Activated naive CD8-positive, alpha-beta T cell treated with anti-CD3 and anti-CD28 coated beads, Interleukin-2, amount 50 U/mL, for 24 hours (primary cell): Measurements from ENCODE around the gene STAM2.
"Not testable (repeated sequence)": the region's sequence is repeated elsewhere in the genome, so short reads cannot be mapped to it uniquely, and the experiment has no call there.

Experiments
- ATAC-seq: fragments of 150-1000 bp; cut with Tn5 transposase; one replicate; pipeline ENCODE4 v1.10.0; 2021
- DNase-seq: peaks from one replicate; pipeline ENCODE4 v3.0.0; 2021
- H3K27ac Mint-ChIP-seq: one replicate; pipeline ENCODE4 v1.8.0; 2021; ENCODE audit warnings: mild to moderate bottlenecking, mixed read lengths
- H3K27me3 Mint-ChIP-seq: one replicate; pipeline ENCODE4 v1.8.0; 2021; ENCODE audit warnings: mixed read lengths
- H3K36me3 Mint-ChIP-seq: one replicate; pipeline ENCODE4 v1.8.0; 2021; ENCODE audit warnings: low read depth, mixed read lengths
- H3K4me1 Mint-ChIP-seq: one replicate; pipeline ENCODE4 v1.8.0; 2021; ENCODE audit warnings: mixed read lengths
- H3K4me3 Mint-ChIP-seq: one replicate; pipeline ENCODE4 v1.8.0; 2021; ENCODE audit warnings: mild to moderate bottlenecking, moderate library complexity, mixed read lengths
- H3K9me3 Mint-ChIP-seq: one replicate; pipeline ENCODE4 v1.8.0; 2021; ENCODE audit warnings: mixed read lengths

The STAM2 gene

GRCh38 chr2:152183401-152184073, 8.0 kb upstream of the STAM2 start:
- no peaks in the 10 kb centered on the region for H3K36me3 Mint-ChIP-seq
- H3K27ac Mint-ChIP-seq = no peak overlapping the region
- DNase-seq = no peak
- peaks cover 5% of the 10 kb centered on the region for H3K9me3 Mint-ChIP-seq
- no peak overlapping the region for H3K4me3 Mint-ChIP-seq
- ATAC-seq = no peak
- H3K27me3 Mint-ChIP-seq = peaks cover 24% of the 10 kb centered on the region
- peaks cover 4% of the 10 kb centered on the region for H3K4me1 Mint-ChIP-seq

DNA sequence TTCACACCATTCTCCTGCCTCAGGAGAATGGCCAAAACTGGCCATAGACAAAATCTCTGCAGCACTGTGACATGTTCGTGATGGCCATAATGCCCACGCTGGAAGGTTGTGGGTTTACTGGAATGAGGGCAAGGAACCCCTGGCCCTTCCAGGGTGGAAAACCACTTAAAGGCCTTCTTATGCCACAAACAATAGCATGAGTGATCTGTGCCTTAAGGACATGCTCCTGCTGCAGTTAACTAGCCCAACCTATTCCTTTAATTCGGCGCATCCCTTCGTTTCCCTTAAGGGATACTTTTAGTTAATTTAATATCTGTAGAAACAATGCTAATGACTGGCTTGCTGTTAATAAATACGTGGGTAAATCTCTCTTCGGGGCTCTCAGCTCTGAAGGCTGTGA, 2.1 kb upstream of the STAM2 start:
- not testable (repeated sequence) for H3K9me3 Mint-ChIP-seq, H3K27ac Mint-ChIP-seq, H3K27me3 Mint-ChIP-seq, ATAC-seq, H3K4me3 Mint-ChIP-seq, DNase-seq, H3K36me3 Mint-ChIP-seq
- H3K4me1 Mint-ChIP-seq = peaks cover 24% of the 10 kb centered on the region

DNA sequence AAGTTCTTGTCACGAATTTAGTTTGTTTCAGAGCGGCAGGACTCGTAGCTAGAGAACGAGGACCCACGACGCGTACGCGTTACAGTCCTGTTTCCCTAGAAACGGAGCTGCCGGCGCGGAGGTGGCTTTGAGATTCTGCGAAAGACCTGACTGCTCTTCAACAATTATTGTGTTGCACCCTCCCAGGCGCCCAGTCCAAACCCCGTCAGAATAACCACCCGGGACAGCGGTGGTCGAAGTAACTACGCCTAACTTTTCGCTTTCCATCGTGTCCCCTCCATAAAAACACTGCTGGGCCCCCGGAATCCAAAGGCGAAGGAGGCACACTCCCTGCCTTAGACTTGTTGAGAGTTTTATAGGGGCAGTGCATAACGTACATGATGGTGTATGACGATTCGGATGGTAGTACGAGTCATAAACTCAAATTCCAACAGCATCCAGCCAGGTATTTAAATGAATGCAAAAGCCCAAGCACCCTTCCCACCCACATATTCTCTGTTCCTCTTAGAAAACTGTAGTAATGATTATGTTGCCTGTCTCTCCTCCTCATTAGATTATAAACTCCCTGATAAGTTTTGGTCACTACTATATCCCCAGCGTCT, 651 bp upstream of the STAM2 start:
- no peak for DNase-seq
- Mint-ChIP-seq H3K4me1 (peaks cover 34% of the 10 kb centered on the region), H3K4me3 (peak overlapping the region; percentile 94), H3K9me3 (no peaks in the 10 kb centered on the region), H3K36me3 (peaks cover 4% of the 10 kb centered on the region), H3K27me3 (peaks cover 2% of the 10 kb centered on the region), H3K27ac (peak overlapping the region; percentile 99)
- ATAC-seq = peak; percentile 40

DNA sequence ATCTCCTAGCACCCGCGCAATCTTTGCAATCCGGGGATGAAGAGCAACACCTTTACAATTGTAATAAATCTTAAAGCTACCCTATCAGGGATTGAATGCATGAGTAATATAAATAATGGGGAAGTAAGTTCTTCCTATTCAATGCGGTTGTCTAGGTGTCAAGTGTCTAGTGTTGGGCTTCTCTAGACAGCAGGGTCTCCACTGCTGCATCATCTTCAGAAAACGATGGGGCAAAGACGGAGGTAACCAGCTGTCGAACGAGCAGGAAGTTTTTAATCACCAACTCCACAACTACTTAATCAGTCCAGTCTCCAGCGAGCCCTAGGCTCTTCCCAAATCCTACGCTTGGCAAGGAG, 573 bp downstream of the STAM2 start:
- Mint-ChIP-seq H3K27me3 (no peaks in the 10 kb centered on the region), H3K4me1 (peaks cover 34% of the 10 kb centered on the region), H3K36me3 (peaks cover 4% of the 10 kb centered on the region), H3K27ac (peak overlapping the region; percentile 99), H3K4me3 (peak overlapping the region; percentile 94), H3K9me3 (no peaks in the 10 kb centered on the region)
- ATAC-seq (peak; percentile 9), DNase-seq (no peak)

GRCh38 chr2:152174574-152174973, 989 bp downstream of the STAM2 start:
- Mint-ChIP-seq H3K27me3 (no peaks in the 10 kb centered on the region), H3K27ac (peak overlapping the region; percentile 99), H3K36me3 (peaks cover 5% of the 10 kb centered on the region), H3K4me1 (peaks cover 35% of the 10 kb centered on the region), H3K4me3 (peak overlapping the region; percentile 94), H3K9me3 (no peaks in the 10 kb centered on the region)
- ATAC-seq (no peak), DNase-seq (no peak)

GRCh38 chr2:152173831-152174230, 1.7 kb downstream of the STAM2 start:
- no peaks in the 10 kb centered on the region for H3K27me3 Mint-ChIP-seq
- peaks cover 7% of the 10 kb centered on the region for H3K36me3 Mint-ChIP-seq
- H3K4me3 Mint-ChIP-seq = no peak overlapping the region
- no peak for DNase-seq
- H3K27ac Mint-ChIP-seq = no peak overlapping the region
- H3K4me1 Mint-ChIP-seq = peaks cover 40% of the 10 kb centered on the region
- no peak for ATAC-seq
- H3K9me3 Mint-ChIP-seq = no peaks in the 10 kb centered on the region

GRCh38 chr2:152172201-152172785, 3.3 kb downstream of the STAM2 start:
- peaks cover 52% of the 10 kb centered on the region for H3K4me1 Mint-ChIP-seq
- not testable (repeated sequence) for H3K4me3 Mint-ChIP-seq, H3K9me3 Mint-ChIP-seq, H3K36me3 Mint-ChIP-seq, ATAC-seq, H3K27me3 Mint-ChIP-seq, DNase-seq
- H3K27ac Mint-ChIP-seq = peak overlapping the region; percentile 21

DNA sequence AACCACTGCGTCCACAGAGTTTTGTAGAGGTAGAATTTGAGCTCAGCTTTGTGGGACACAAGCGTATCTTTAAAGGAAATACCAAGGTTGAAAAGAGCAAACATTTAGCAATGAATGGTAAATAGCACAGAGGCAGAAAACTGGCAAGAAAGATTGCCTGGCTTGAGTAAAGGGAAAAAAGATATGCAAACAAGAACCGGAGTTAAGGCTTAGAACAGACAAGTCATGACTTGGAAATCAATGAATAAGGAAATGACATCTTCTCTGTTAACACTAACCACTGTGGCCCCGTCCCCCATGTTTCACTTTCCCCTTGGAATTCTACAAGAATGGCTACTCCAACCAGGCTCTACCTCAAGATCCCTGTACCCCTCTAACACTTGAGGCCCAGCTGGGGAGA, 3.8 kb downstream of the STAM2 start:
- Mint-ChIP-seq H3K4me1 (peaks cover 57% of the 10 kb centered on the region), H3K4me3 (no peak overlapping the region), H3K36me3 (peaks cover 7% of the 10 kb centered on the region), H3K27me3 (no peaks in the 10 kb centered on the region), H3K27ac (no peak overlapping the region), H3K9me3 (no peaks in the 10 kb centered on the region)
- no peak for DNase-seq
- no peak for ATAC-seq

DNA sequence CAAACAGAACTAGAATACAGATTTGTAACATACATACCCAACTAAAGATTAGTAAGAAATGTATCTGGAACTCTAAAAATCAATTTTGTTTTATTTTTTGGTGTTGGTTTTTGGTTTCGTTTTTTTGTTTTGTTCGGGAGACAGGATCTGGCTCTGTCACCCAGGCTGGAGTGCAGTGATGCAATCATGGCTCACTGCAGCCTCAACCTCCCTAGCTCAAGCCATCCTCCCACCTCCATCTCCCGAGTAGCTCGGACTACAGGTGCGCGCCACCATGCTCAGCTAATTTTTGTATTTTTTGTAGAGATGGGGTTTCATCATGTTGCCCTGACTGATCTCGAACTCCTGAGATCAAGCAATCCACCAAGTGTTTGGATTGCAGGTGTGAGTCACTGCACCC, 6.4 kb downstream of the STAM2 start:
- not testable (repeated sequence) for H3K36me3 Mint-ChIP-seq, H3K9me3 Mint-ChIP-seq, ATAC-seq, DNase-seq, H3K27me3 Mint-ChIP-seq, H3K4me3 Mint-ChIP-seq, H3K27ac Mint-ChIP-seq
- H3K4me1 Mint-ChIP-seq = peaks cover 54% of the 10 kb centered on the region

DNA sequence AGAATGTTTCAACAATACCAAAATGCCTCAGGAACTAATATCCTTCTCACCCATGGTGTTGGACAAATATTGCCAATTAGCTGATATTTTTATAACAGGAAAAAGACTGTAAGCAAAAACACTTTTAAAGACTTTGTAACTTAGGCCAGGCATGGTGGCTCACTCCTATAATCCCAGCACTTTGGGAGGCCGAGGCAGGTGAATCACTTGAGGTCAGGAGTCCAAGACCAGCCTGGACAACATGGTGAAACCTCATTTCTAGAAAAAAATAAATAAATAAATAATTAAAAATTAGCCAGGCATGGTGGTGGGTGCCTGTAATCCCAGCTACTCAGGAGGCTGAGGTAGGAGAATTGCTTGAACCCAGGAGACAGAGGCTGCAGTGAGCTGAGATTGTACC, 8.1 kb downstream of the STAM2 start:
- ATAC-seq, H3K36me3 Mint-ChIP-seq: not testable (repeated sequence)
- H3K4me1 Mint-ChIP-seq = peaks cover 51% of the 10 kb centered on the region

GRCh38 chr2:152167065-152167464, 8.5 kb downstream of the STAM2 start:
- Mint-ChIP-seq H3K27ac (peak overlapping the region; percentile 54), H3K27me3 (no peaks in the 10 kb centered on the region), H3K4me1 (peaks cover 47% of the 10 kb centered on the region), H3K36me3 (peaks cover 3% of the 10 kb centered on the region), H3K9me3 (no peaks in the 10 kb centered on the region), H3K4me3 (peak overlapping the region; percentile 17)
- ATAC-seq (no peak), DNase-seq (no peak)

More for the DNA sequence above, 8.1 kb downstream of the STAM2 start:
- H3K27ac Mint-ChIP-seq, H3K27me3 Mint-ChIP-seq, H3K9me3 Mint-ChIP-seq, H3K4me3 Mint-ChIP-seq, DNase-seq: not testable (repeated sequence)

- H3K4me3 Mint-ChIP-seq = peak overlapping the region; percentile 17
- H3K36me3 Mint-ChIP-seq = peaks cover 3% of the 10 kb centered on the region
- no peaks in the 10 kb centered on the region for H3K27me3 Mint-ChIP-seq
- peak; percentile 52 for ATAC-seq
- DNase-seq = no peak
- H3K27ac Mint-ChIP-seq = no peak overlapping the region
- peaks cover 43% of the 10 kb centered on the region for H3K4me1 Mint-ChIP-seq
- no peaks in the 10 kb centered on the region for H3K9me3 Mint-ChIP-seq
These were observed 8.9 kb downstream of the STAM2 start for GRCh38 chr2:152166633-152167032.

DNA sequence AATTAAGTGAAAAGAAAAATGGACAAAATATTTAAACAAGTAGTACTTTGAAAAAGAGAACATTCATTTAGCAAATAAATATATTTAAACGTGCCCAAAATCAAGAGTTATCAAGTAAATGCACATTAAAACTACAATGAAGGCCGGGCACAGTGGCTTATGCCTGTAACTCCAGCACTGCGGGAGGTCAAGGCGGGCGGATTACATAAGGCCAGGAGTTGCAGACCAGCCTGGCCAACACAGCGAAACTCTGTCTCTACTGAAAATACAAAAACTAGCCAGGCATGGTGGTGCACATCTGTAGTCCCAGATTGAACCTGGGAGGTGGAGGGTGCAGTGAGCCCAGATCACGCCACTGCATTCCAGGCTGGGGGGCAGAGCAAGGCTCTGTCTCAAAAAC, 9.8 kb downstream of the STAM2 start:
- ATAC-seq (no peak), DNase-seq (no peak)
- no peak overlapping the region for H3K27ac Mint-ChIP-seq
- H3K4me1 Mint-ChIP-seq = peaks cover 40% of the 10 kb centered on the region
- no peaks in the 10 kb centered on the region for H3K27me3 Mint-ChIP-seq
- H3K9me3 Mint-ChIP-seq = no peaks in the 10 kb centered on the region
- H3K36me3 Mint-ChIP-seq = peaks cover 6% of the 10 kb centered on the region
- H3K4me3 Mint-ChIP-seq = peak overlapping the region; percentile 8

GRCh38 chr2:152165306-152165705, 10.3 kb downstream of the STAM2 start:
- H3K27ac Mint-ChIP-seq = no peak overlapping the region
- no peak for DNase-seq
- H3K4me3 Mint-ChIP-seq = no peak overlapping the region
- no peaks in the 10 kb centered on the region for H3K27me3 Mint-ChIP-seq
- H3K9me3 Mint-ChIP-seq = no peaks in the 10 kb centered on the region
- H3K4me1 Mint-ChIP-seq = peaks cover 40% of the 10 kb centered on the region
- ATAC-seq = no peak
- H3K36me3 Mint-ChIP-seq = peaks cover 6% of the 10 kb centered on the region

GRCh38 chr2:152163669-152164068, 11.9 kb downstream of the STAM2 start:
- peaks cover 36% of the 10 kb centered on the region for H3K4me1 Mint-ChIP-seq
- H3K9me3 Mint-ChIP-seq, H3K4me3 Mint-ChIP-seq: not testable (repeated sequence)

More at GRCh38 chr2:152163669-152164068, 11.9 kb downstream of the STAM2 start:
- not testable (repeated sequence) for ATAC-seq, H3K27me3 Mint-ChIP-seq, H3K36me3 Mint-ChIP-seq, H3K27ac Mint-ChIP-seq, DNase-seq
